Diencephalon (tissue), 1 donor: ENCODE data around the gene PLK3. TPM values are rescaled to one million over a fixed set of nuclear protein-coding genes. Genes with fewer than 3 reads are reported as not detected.

Source experiments
- small RNA-seq: library from RNA; depleted of rRNA; stranded (forward); fragments of <200 nt; gene quantifications from one replicate; pipeline ENCODE3, GENCODE V24; 2014
- total RNA-seq: library from RNA; depleted of rRNA; stranded (reverse); fragments of >200 nt; gene quantifications from one replicate; pipeline ENCODE4 v1.2.3, GENCODE V29; 2014

Gene PLK3
- 11.5 TPM for total RNA-seq

DNA sequence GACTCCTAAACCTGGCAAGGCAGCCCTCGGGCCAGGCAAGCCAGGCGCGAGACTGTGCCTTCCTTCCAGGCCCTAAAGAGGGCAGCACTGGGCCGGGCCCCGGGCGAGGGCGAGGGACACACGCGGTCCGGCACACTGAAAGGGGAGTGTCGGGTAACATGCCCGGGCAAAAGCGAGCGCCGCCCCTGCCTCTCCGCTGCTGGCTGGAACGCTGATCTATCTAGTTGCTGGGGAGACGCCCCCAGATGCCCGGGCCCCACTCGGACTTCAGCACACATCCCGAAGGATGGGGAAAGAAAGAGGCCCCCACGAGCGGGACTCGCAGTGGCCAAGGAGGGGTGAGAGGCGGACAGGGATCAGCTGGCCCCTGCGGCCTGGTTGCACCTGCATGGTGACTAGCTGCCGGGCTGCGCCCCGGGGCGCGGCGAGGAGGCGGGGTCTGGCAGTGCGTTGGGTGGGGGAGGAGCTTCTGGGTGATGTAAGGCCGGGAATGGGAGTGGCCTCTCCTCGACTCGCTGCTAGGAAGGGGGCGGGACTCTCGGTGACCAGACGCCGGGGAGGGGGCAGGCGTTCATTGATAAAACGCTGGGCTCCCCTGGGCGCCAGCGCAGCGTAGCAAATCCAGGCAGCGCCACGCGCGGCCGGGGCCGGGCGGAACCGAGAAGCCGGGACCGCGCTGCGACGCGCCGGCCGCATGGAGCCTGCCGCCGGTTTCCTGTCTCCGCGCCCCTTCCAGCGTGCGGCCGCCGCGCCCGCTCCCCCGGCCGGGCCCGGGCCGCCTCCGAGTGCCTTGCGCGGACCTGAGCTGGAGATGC is at the start of gene PLK3:
Gene PLK3 (plus strand): TSS at position 608 of the 815 bp plus-strand sequence. CDS start 87 bp downstream, at position 695.

DNA sequence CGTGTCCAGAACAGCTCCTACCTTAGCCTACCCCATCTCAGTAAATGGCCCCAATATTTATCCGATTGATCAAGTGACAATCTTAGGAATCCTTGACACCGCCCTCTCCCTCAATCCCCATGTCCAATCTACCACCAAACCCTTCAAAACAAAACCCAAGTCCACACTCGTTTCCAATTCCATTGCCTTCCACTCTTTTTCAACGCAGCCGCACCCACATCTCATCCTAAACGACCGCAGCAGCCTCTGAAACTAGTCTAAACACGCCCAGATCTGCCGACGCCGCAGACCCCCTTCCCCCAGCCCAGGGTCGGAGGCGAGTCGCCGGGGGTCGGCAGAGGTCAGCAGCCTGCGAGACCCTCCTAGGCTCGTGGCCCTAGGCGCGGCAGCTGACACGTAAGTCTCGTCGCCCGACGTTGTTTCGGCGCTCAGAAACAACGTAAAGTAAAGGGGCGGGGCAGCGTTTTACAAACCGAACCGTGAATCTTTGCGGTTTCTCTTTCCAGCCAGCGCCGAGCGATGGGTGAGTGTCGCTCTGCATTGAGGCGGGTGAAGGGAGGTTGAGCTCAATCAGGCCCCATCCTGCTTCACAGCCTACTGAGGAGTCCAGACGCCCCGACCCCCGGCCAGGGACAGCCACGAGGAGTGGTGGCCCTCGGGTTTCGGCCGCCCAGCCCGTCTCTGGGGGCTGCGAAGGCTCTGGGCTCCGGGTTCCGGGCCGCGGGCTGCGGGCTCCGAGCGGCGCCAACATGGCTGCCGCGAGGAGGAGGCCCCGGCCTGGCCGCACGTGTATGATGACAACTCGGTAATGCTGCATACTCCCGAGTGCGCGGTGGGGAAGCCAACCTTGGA is 24.9 kb upstream of the PLK3 start, which contains the start of gene RPS8:
Gene RPS8 (plus strand): TSS at position 463 of the 852 bp plus-strand sequence. CDS start 57 bp downstream, at position 520.

DNA sequence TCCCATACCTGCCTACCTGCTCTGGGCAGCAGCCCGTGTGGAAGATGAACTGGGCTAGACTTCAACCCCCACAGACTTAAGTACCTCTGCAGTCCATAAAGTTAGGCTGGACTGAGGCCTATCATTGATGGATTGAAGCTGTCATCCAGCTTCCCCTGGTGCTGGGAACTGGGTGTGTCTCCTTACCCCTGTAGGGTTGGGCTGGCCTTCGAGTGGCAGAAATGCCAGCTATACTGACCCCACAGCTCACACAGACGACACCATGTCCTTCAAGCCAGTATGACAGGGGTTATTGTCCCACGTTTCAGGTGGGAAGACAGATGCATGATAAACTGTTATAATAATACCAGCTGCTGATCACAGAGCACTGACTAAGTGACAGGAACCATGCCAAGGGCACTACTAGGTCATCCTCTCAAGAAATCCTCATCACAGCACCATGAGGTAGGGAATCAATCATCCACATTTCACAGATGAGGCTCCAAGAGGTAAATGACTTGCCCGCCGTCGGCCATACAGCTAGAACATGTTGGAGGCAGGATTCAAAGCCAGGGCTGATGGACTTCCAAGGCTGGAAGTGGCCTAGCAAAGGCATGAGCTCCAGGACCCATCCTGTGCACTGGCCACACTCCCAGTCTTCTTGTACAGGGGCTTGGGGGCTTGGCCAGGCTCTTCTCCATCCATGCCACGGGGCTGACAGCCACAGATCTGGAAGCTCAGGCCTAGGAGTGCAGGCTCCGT is 11.9 kb upstream of the PLK3 start, which contains the start of gene BEST4:
Gene BEST4 (minus strand): TSS at position 51 of the 741 bp plus-strand sequence. CDS start 465 bp downstream, outside the sequence.

DNA sequence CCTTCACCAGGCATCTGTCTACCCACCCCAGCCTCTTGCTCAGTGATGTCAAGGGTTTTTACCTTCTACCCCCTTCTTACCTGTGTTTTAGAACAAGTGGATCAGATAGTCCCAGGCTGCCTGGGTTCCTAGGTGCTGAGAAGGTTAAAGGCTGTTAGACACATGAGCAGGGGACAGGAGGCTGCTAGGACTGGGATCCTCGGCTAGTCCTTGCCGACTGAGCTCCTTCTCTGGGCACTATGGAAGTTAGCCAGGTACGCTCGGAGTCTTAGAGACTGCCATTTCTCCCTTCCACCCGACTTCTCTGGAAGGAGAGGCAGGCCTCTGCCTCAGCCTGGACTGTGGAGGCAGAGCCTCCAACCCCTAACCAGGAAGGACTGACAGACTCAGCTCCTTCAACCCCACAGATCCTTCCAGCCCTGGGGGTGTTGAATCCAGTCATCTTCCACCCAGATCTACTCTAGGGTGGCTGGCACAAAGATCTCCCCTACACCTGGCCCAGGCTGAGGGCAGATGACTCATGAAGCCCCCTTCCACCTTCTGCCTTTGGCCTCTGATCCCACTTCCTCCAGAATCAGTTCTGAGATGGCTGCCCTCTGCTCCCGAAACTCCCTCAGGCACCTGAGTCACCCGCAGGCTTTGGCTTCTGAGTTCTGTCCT is 6.7 kb downstream of the PLK3 start, which contains the start of gene DYNLT4:
Gene DYNLT4 (minus strand): TSS at position 648 of the 660 bp plus-strand sequence. CDS start 683 bp downstream, outside the sequence.

DNA sequence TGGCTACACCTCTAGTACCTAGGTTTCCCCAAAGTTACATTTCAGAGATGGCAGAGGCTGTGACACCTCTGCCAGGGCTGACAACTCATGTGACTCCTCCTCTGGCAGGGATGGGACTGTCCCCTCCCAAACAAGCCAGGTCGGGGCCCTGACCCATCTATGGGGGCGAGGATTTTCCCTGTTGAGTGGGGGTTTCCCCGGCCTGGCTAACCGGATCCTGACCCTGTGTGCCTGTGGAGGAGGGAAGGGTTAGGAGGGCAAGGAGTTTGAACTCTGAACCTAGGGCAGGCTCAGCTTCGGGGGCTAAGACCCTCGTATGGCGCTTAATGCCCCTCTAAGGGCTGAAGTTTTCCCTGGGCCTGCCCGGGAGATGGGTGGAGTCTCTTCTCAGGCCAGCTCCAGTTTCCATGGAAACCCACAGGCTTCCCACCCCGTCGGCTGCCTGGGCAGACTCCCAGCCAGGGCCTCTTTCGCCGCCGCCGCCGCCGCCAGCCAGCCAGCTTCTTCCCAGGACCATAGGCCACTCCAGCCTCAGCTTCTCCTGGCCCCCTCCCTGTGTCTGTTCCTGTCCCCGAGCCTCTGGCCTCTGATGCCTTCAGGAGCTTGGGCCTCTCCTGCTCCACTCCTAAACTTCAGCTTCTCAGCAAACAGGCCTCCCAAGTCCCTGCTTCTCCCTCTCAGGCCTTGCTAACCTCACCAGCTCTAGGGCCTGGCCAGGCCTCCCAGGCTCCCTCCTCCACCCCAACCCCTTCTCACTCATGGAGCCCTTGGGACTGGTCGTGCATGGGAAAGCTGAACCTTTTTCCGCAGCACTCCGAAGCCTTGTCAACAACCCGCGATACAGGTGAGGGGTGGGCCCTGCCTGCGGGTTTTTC is 8.1 kb downstream of the PLK3 start, which contains the start of gene BTBD19:
Gene BTBD19 (plus strand): TSS at position 461 of the 875 bp plus-strand sequence. CDS start 298 bp downstream, at position 759.

DNA sequence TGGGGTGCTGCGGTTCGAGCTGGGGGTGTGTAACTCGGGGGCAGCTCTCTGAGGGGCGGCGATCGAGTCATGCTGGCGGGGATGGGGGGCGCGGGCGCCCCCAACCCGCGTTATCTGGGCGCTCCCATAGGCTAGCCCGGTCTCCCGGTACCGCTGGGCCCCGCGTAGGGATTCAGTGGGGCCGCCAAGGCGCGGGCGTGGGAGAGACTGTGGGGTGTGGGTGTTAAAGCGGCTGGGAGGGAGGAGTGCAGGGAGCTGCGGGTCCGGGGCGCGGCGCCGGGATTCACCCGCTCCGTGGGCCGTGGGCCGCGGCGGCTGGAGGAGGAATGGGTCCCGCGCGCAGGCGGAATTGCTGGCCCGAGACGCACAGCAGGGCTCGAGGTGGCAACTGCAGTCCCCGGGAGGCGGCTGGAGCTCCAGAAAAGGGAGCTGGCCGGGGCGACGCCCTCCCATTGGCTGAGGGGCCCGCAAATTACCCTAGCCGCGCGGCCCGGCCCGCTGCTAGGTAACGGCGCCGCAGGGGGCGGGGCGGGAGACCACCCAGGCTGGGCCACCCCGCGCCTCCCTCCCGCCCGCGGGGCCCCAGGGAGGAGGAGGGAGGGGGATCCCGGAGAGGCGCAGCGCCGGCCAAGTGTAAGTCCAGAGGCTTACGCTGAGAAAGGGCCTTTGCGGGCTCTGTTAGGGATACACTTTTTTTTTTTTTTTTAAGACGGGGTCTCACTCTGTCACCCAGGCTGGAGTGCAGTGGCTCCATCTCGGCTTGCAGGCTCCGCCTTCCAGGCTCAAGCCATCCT is 42.9 kb downstream of the PLK3 start, which contains the start of gene PTCH2:
Gene PTCH2 (minus strand): TSS at position 392 of the 794 bp plus-strand sequence. CDS start 321 bp downstream, at position 71.

Small RNA genes lying within 50 kb of the gene (small RNA-seq; reads per million reads assigned to genes)
- not detected for gene AL136380.1
- 62.8 reads per million, percentile 96 among the genes with 10 or more reads in this experiment for gene SNORD38A
- gene SNORD38B, result not detected
- 1,827 reads per million, percentile 99 among the genes with 10 or more reads in this experiment for gene SNORD46
- gene SNORD55, result not detected

Other genes with a start within 250 kb of the PLK3 start
- gene TMEM53, start 125.9 kb upstream of the PLK3 start, total RNA-seq, result 8.5 TPM
- gene ARMH1, start 125.7 kb upstream of the PLK3 start, total RNA-seq, result 5.8 TPM
- gene RNU5D-1, start 69.2 kb upstream of the PLK3 start, total RNA-seq, result not detected
- gene KIF2C, start 60.5 kb upstream of the PLK3 start, total RNA-seq, result 6.5 TPM
- gene RPS8, start 24.8 kb upstream of the PLK3 start, total RNA-seq, result 1,149 TPM
- 1.2 TPM for gene BEST4, start 12.2 kb upstream of the PLK3 start, total RNA-seq
- gene DYNLT4, start 7.0 kb downstream of the PLK3 start, total RNA-seq, result not detected
- gene BTBD19, start 8.1 kb downstream of the PLK3 start, total RNA-seq, result 1.8 TPM
- 1.2 TPM for gene PTCH2, start 42.9 kb downstream of the PLK3 start, total RNA-seq
- gene EIF2B3, start 186.2 kb downstream of the PLK3 start, total RNA-seq, result 31.4 TPM
- gene HECTD3, start 210.9 kb downstream of the PLK3 start, total RNA-seq, result 13.1 TPM
- gene UROD, start 211.9 kb downstream of the PLK3 start, total RNA-seq, result 70.6 TPM